ENCODE data around the gene KRT75.

KRT75 gene

DNA sequence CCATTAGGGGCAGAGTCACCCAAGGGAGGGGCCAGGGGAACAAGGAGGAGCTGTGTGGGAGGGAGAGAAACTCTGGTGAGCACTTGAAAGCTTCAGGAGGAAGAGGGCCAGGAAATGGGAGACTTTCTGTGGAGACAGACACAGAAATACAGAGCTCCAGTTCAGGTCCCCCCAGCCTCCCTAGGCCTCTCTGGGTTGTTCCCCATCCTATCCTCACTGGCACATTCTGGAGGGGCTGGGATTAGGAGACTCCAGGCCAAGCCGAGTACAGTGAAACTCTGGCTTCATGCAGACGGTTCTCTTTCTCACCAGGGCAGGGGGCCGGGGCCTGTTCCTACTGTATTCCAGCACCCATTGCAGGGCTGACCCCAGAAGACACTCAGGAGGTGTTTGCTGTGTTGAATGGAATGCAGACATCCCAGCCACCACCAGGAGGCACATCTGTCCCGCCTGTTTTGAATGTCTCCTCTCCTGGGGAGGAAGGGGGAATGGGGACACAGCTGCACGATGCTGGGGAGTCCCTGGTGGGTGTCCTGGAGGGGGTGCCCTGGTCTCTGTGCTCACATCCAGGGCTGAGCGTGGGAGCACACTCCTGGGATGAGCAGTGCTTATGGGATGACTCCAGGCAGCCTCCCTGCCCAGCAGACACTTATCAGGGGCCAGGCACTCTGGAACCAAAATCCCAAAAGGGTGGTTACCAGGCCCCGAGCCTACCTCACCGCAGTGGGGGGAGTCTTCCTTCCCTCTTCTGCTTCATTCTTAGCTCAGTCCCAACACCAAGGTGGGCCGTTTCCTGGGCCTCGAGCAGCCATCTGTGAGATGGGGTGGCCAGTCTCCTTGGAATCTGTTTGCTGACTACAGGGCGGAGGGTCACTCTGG lies 43.2 kb downstream of the KRT75 start:
- DNase-seq = peak in 1 of 5 experiments; percentile 6

DNA sequence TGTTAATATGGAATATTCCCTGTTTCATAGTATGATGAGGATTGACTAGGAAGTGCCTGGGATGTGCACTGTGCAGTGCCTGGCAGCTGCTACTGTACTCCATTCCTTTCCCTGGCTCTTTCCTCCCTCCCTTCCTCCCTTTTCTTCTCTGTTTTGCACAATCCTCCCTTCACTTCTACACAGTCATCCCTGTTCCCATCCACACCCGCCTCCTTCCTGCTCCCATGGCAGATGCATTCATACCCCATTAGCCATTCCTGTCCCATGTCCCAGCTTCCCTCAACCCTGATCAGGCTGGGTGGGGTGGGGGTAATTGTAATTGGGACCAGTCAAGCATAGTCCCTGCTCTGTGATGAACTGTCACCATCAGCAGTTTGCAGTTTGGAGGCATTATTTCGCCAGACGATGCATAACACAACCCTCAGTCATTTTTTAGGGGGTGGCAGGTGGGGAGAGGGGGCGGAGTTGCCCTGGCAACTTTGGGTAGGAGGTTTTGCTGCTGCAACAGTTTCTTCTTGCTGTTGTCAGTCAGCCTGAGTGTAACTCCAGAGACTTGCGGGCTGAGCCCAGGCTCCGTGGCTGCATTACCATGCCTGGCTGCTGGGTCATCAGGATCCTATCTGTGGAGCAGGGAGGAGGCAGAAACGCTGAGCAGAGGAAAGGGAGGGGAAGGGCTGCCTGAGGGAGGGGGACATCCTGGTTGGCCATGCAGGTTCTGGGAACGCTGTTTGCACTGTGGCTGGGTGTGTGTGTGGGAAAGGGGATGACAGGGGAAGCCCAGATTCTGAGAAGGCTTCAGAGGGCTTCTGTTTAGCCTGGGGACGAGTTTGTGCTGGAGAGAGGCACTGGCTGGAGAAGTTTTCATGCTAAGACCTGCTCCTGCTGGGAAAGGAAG lies 44.6 kb downstream of the KRT75 start:
- DNase-seq = no peak

DNA sequence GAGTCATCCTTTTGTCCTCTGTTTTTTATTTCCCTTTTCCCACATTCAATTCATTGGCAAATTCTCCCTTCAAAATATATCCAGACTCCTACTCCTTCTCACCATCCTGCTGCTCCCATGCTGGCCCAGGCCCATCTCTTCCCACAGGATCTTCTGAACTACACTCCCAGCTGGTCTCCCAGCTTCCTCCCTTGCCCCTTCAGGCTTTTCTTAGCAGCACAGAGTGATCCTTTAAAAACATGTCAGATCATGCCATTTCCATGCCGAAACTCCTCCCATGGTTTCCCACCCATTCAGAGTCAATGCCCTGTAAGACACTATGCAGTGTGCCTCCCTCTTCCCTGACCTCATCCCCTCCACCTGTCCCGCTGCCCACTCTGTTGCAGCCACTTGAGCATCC lies 46.3 kb downstream of the KRT75 start:
- no peak for DNase-seq

DNA sequence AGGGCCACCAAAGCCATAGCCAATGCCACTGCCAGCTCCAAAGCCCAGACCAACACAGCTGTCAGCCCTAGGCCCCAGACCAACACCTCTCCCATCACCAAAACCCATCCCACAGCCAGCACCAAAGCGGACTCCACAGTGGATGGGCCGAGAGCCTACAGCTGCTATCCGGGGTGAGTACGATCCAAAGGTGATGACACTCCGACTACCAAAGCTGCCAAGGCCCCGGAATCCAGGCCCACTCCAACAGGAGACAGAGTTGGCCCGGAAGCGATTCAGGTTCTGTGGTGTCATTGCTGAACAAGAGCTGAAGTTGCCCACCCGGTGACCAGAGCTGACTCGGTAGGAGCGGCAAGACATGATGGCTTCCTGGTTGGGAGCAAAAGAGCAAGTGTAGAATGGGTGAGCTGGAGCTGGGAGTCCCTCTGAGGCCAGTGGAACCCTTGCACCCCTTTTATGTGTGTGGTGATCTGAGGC lies 48.9 kb downstream of the KRT75 start, which contains the start of gene KRT84:
TSS of gene KRT84 (minus strand) at position 427 of the 477 bp plus-strand sequence. CDS start at position 360, 67 bp downstream.
- DNase-seq = no peak

DNA sequence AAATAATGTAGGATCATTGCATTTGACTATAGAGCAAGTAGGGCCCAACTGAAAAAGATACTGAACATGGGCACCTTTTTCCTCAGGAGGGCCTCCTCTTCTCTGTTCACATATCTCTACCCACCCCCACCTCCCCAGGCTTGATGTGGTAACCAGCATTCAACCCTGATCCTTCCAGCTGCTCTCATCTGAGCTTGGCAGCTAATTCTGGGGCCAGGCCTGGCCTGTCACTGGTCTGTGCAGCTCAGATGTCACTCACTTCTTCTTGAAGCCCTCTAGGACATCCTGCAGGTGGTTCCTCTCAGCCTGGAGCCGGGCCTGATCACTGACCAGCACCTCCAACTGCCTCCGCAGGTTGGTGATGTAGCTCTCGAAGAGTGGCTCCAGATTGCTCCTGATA lies 50.8 kb downstream of the KRT75 start:
- DNase-seq = no peak

DNA sequence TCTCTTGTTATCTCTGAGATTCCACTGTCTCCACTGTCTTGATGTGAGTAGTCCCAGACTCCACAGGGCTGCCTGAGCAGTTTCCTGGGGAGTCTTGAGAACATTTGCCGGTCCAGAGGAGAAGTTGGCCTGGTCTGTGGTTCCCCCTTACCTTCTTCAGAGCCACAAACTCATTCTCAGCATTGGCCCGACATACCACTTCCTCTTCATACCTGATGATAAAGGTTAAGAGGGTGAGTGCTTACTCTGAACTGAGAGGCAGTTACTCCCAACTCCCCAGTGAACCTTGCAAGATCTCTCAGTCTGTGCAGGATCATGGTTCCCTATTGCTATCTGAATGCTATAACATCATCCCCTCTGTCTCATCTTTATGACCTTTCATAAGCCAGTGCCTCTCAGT lies 51.3 kb downstream of the KRT75 start:
- DNase-seq = peak in 1 of 5 experiments; percentile 14

DNA sequence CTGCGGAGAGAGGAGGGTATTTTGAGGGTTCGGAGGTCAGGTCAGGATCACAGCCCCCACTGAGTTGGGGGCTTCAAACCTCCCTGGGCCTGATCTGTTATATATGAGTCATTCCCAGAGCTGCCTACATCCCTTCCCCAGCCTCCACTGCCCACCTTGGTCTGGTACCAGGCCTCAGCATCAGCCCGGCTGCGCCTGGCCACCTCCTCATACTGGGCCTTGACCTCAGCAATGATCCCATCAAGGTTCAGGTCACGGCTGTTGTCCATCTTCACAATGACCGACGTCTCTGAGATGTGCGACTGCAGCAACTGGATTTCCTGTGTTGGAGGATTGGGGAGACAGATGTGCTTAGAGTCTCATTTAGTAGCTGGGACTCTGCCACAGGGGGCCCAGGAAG lies 53.0 kb downstream of the KRT75 start:
- no peak for DNase-seq

DNA sequence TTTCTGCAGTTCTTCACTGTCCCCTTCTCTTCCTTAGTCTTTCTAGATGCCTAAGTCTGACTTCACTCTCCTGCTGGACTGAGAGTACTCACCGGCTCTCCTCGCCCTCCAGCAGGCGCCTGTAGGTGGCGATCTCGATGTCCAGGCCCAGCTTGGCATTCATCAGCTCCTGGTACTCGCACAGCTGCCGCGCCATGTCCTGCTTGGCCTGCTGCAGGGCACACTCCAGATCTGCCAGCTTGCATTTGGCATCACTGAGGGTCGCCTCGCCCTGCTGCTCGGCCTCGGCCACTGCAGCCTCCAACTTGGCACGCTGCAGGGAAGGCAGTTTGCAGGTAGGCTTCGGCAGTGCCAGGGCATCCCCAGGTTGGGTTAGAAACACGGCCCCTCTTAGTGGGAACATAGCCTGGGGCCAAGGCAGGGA lies 53.9 kb downstream of the KRT75 start:
- DNase-seq = no peak

DNA sequence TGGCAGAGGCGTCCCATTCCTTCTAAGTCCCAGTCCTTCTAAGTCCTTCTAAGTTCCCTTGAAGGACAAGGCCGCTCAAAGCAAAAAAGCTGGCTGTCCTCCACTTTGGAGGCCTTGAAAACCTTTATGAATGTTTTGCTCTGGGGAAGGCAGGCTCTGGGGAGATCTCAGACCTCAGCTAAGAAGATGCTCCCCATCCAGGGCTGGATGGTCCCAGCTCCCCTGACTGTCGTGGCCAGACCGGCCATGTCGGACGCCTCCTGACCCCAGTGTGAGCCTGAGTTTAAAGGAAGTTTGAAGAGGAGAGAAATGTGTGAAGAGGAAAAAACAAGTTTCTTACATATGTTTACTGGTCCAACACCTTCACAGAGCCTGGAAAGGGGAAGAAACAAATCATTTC lies 54.6 kb downstream of the KRT75 start:
- no peak for DNase-seq

DNA sequence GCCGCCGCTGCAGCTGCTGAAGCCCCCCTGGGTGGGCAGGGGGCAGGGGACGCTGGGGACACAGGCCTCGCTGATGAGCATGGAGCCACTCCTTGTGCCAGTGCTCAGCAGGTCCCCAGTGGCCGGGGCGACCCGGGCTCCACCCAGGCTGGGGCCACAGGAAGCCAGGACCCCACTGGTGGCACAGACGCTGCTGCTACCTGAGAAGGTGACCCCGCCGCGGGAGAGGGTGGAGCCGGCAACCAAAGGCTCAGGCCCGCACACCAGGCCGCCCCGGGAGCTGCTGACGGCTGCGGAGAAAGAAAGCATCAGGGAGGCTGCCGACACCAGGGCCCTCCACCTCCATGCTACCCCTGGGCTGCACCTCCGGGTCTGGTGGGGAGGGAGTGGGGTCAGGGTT lies 56.1 kb downstream of the KRT75 start:
- DNase-seq = no peak

DNA sequence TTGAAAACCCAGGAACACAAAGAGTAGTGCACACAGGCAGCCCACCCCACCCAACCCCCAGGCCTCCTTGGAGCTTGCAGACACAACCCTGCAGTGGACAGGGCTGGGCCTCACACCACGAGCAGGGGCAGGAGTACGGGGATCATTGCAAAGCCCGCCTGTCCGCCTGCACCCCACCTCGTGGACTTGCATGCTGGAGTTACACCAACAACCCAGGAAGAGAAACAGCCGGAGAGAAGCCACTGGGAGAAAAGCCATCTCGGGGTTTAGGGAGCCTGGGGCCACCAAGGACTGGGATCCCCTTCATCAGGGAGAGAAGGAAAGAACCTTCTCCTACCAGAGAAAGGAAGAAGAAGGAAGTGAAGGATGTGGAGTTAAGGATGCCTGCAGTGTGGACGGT lies 56.9 kb downstream of the KRT75 start:
- no peak for DNase-seq
